HG03439 (cell line): ENCODE measurements around the gene LILRA6.

Experiments used
- ATAC-seq: cut with Tn5 transposase; IDR thresholded peaks from one replicate; pipeline ENCODE4 v1.9.1; 2021; ENCODE audit warnings: mild to moderate bottlenecking, moderate library complexity; ENCODE audit not compliant: unreplicated experiment

LILRA6 gene

GRCh38 chr19:54190503-54191010 lies 52.0 kb downstream of the LILRA6 start:
- ATAC-seq = peak; percentile 51

DNA sequence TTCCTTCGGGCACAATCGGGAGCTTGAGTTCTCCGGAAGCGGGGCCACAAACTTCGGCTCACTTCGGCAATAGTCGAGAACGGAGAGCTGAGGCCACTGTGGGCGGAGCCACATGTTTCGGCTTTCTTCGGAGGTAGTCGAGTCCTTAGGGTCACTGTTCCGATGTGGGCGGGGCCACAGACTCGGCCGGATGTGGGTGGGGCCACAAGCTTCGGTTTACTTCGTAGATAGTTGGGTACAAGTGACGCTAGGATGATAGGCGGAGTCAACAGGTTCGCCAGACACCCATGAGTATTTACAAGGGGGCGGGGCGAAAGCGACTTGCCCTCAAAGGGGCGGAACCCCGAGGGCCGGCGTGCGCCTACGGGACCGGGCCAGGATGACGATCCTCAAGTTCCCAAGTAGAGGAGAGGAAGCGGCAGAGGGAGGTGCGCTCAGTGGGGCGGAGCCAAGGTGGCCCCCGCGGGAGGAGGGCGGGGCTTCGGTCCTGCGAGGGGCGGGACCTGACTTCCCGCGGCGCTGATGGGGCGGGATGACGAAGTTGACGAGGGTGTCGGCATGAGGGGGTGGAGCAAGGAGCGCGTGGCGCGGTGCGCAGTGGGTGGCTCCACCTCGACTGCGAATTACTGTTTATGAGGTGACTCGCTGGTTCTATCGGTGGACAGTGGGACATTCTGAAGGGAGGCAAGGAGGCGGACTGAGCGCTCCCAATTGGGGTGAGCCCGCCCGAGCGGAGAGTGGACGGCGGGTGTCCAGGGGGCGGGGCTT lies 52.7 kb downstream of the LILRA6 start:
- peak; percentile 52 for ATAC-seq

DNA sequence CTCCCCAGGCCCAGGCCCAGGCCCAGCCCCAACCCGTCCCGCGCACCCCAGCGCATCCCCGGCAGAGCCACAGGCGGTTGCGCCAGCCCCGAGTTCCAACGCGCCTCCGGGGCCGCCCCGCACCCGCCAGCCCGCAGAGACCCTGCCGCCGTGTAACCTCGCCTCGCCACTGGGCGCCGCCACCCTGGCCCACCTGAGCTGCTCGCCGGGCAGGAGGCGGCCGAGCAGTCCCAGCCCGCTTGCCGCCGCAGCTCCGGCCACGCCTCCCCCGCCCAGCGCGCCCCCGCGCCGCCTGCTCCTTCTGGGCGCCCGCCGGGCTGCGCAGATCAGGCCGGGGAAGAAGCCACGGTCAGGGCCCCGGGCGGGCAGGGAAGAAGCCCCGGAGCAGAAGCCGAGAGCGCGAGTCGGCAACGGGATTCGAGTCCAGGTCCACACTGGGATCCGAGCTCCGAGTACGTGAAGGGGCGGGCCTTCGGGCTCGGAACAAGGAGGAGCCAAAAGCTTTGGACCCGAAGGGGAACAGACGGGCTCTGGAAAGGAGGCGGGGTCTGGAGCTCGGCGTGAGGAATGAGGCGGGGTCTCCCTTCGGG lies 53.4 kb downstream of the LILRA6 start, which contains the start of gene MBOAT7:
MBOAT7 (minus strand) TSS at position 436 of the 590 bp plus-strand sequence. CDS start 1,072 bp downstream, outside the sequence.
- ATAC-seq = peak; percentile 15

DNA sequence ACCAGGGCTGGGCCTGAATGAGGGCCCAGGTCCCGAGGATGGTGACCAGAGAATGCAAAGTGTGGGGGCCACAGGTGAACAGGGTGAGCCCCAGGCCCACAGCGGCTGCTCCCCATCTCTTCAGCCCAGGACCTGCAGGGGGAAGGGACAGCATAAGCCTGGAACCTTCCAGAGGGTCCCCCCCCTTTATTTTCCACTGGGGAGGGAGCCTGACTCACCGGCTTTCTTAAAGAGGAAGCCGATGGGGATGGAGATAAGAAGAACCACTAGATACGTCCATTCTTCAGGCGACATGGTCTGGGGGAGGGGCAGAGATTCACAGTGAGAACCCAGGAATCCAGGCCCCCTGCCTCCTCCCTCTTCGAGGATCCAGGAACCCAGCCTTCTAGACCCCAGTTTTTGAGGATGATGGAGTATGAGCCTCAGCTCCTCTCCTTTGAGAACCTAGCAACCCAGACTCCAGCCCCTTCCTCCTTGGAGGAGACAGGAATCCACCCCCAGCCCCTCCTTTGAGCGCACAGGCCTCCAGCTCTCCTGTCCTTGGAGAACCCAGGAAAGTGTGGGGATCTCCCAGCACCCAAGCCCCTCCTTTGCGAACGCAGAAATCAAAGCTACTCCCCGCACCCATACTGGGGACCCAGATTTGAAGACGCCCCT lies 54.2 kb downstream of the LILRA6 start:
- no peak for ATAC-seq

- ATAC-seq = no peak
These were observed 55.6 kb downstream of the LILRA6 start for GRCh38 chr19:54186934-54187381.
